Osteocyte (in vitro differentiated cells): Measurements from ENCODE around the gene FGD5. TPM values are rescaled to one million over a fixed set of nuclear protein-coding genes. Genes with fewer than 3 reads are reported as not detected.

Source experiments
- DNase-seq: peaks from one replicate; pipeline ENCODE4 v3.0.0; 2021; ENCODE audit warnings: mixed read lengths; ENCODE audit not compliant: unreplicated experiment; ENCODE audit errors: extremely low spot score
- H3K27ac Mint-ChIP-seq: one replicate; pipeline ENCODE4 v1.8.0; 2021; ENCODE audit warnings: mild to moderate bottlenecking, mixed read lengths; ENCODE audit not compliant: unreplicated experiment
- H3K27me3 Mint-ChIP-seq: one replicate; pipeline ENCODE4 v1.8.0; 2021; ENCODE audit warnings: mixed read lengths; ENCODE audit not compliant: unreplicated experiment
- H3K36me3 Mint-ChIP-seq: one replicate; pipeline ENCODE4 v1.8.0; 2021; ENCODE audit warnings: mixed read lengths; ENCODE audit not compliant: unreplicated experiment
- H3K4me1 Mint-ChIP-seq: one replicate; pipeline ENCODE4 v1.8.0; 2021; ENCODE audit warnings: mixed read lengths; ENCODE audit not compliant: unreplicated experiment
- H3K4me3 Mint-ChIP-seq: one replicate; pipeline ENCODE4 v1.8.0; 2021; ENCODE audit warnings: mild to moderate bottlenecking, moderate library complexity, mixed read lengths; ENCODE audit not compliant: unreplicated experiment
- H3K9me3 Mint-ChIP-seq: one replicate; pipeline ENCODE4 v1.8.0; 2021; ENCODE audit warnings: mixed read lengths; ENCODE audit not compliant: unreplicated experiment
- total RNA-seq: library from RNA; stranded (reverse); gene quantifications from 2 replicates; pipeline ENCODE4 v1.2.1, GENCODE V29; 2021
- TF ChIP-seq, protein P1 (sequence below): fragments of 200-600 bp; sonication (generic); IDR thresholded peaks from 2 replicates; pipeline ENCODE4 v1.5.0; 2021; ENCODE audit warnings: antibody characterized with exemption, mild to moderate bottlenecking, moderate library complexity

The FGD5 gene
- total RNA-seq, 1 donor from 2014 or later: not detected

DNA sequence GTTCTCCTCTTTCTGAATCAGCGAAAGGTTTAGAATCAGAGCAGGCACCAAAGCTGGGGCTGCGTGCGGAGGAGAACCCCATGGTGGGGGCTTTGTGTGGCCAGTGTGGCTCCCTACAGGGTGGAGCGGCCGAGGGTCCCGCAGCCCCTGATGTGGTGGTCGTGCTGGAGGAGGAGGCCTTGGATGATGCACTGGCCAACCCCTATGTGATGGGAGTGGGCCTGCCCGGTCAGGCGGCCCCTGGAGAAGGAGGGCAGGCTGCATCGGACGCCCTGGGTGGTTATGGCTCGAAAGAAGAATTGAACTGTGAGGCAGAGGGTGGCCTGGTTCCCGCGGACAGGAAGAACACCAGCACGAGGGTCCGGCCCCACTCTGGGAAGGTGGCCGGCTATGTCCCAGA lies 1.4 kb downstream of the FGD5 start:
- no peak overlapping the region for H3K27ac Mint-ChIP-seq
- TF ChIP-seq, protein P1, sequence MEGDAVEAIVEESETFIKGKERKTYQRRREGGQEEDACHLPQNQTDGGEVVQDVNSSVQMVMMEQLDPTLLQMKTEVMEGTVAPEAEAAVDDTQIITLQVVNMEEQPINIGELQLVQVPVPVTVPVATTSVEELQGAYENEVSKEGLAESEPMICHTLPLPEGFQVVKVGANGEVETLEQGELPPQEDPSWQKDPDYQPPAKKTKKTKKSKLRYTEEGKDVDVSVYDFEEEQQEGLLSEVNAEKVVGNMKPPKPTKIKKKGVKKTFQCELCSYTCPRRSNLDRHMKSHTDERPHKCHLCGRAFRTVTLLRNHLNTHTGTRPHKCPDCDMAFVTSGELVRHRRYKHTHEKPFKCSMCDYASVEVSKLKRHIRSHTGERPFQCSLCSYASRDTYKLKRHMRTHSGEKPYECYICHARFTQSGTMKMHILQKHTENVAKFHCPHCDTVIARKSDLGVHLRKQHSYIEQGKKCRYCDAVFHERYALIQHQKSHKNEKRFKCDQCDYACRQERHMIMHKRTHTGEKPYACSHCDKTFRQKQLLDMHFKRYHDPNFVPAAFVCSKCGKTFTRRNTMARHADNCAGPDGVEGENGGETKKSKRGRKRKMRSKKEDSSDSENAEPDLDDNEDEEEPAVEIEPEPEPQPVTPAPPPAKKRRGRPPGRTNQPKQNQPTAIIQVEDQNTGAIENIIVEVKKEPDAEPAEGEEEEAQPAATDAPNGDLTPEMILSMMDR: no peak
- no peaks in the 10 kb centered on the region for H3K36me3 Mint-ChIP-seq
- H3K4me3 Mint-ChIP-seq: no peak overlapping the region
- H3K9me3 Mint-ChIP-seq: no peaks in the 10 kb centered on the region
- no peaks in the 10 kb centered on the region for H3K4me1 Mint-ChIP-seq
- peaks cover 21% of the 10 kb centered on the region for H3K27me3 Mint-ChIP-seq
- DNase-seq: no peak

DNA sequence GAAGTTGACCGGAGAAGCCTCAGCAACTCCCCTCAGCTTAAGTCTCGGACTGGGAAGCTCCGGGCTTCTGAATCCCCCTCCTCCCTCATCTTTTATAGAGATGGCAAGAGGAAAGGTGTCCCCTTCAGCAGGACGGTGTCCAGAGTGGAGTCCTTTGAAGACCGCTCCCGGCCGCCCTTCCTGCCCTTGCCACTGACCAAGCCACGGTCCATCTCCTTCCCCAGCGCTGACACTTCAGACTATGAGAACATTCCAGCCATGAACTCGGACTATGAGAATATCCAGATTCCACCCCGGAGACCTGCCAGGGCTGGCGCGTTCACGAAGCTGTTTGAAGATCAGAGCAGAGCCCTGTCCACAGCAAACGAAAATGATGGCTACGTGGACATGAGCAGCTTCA lies 2.4 kb downstream of the FGD5 start:
- no peak overlapping the region for H3K27ac Mint-ChIP-seq
- no peak overlapping the region for H3K4me3 Mint-ChIP-seq
- H3K27me3 Mint-ChIP-seq: peaks cover 26% of the 10 kb centered on the region
- TF ChIP-seq, protein P1: no peak
- no peaks in the 10 kb centered on the region for H3K36me3 Mint-ChIP-seq
- H3K4me1 Mint-ChIP-seq: no peaks in the 10 kb centered on the region
- no peaks in the 10 kb centered on the region for H3K9me3 Mint-ChIP-seq
- no peak for DNase-seq

DNA sequence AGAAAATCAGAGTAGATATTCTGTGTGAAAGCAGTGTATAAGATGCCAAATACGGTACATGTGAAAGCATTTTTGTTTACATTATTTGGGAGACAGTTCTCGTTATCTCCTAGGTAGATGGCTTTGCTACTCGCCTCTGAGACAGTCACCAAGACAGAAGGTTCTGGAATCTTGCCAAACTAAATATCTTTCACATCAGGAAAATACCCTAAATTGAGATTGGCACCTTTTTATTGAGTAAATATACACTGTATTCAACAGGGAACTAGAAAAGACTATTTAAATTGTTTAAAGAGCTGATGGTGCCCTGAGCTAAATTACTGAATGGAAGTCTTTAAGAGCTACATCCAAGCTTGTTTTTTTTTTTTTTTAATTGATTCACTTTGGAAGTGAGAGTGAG lies 3.4 kb downstream of the FGD5 start:
- Mint-ChIP-seq H3K27ac (no peak overlapping the region), H3K9me3 (no peaks in the 10 kb centered on the region), H3K4me3 (no peak overlapping the region), H3K27me3 (peaks cover 29% of the 10 kb centered on the region), H3K36me3 (no peaks in the 10 kb centered on the region), H3K4me1 (no peaks in the 10 kb centered on the region)
- TF ChIP-seq, protein P1: no peak
- no peak for DNase-seq

DNA sequence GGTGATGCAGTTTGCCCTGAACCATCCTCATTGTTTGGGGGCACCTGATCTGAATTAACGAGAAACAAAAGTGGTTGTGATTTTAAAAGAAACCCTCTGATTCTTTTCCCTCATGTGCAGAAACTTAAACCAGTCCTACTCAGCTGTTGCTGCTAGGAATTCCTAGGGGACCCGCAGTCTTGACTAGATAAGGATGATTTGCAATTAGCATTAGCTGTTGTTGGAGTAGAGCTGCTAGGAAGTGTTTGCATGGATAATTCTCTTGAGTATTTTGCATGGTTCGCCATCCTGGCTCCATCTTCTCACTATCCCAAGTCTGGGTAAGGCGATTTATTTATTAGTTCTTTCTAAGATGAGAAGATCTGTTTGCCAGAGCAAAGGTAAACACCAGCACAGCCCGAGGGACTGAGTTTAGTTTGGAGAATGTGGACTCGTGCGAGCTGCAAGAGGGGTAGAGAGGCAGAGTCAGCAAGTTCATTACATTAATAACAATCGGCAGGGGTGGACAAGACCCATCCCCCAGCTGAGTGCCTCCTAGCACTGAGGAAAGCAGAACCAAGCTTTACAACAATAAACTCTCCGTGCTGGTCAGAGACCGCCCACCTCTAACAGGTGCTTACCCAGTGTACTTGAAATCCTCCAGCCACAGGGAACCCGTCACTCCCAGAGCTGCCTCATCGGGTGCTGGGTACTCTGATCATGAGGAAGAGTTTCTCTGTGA lies 4.1 kb downstream of the FGD5 start:
- Mint-ChIP-seq H3K36me3 (no peaks in the 10 kb centered on the region), H3K27ac (no peak overlapping the region), H3K4me1 (no peaks in the 10 kb centered on the region), H3K4me3 (no peak overlapping the region), H3K27me3 (peaks cover 32% of the 10 kb centered on the region), H3K9me3 (no peaks in the 10 kb centered on the region)
- TF ChIP-seq, protein P1: no peak
- no peak for DNase-seq

DNA sequence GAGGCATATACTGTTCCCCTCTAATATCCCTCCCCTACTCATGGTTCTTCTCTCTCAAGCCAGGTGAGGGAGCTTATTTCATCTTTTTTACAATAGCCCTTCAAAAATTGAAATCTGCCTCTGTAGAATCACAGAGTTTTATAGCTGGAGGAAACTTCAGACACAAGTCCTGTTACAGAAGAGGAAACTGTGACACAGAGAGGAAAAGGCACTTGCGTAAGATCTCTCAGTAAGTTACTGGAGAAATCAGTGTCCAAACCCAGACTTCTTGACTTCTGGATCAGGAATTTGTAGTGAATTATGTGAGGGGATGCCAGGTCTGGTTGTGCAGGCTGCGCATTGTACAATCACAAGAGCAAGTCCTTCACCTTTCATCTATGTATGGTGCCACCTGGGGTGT lies 4.6 kb downstream of the FGD5 start:
- TF ChIP-seq, protein P1: no peak
- Mint-ChIP-seq H3K9me3 (no peaks in the 10 kb centered on the region), H3K27ac (no peak overlapping the region), H3K27me3 (peaks cover 35% of the 10 kb centered on the region), H3K4me3 (no peak overlapping the region), H3K36me3 (no peaks in the 10 kb centered on the region), H3K4me1 (no peaks in the 10 kb centered on the region)
- DNase-seq: no peak
